GM12874 (cell line): ENCODE results near the gene AGO1.

Experiments used
- CTCF ChIP-seq: IDR thresholded peaks from 2 replicates; pipeline ENCODE4 v1.5.1; 2011; ENCODE audit warnings: low read depth, mild to moderate bottlenecking, control low read depth, low read length, moderate library complexity; ENCODE audit not compliant: insufficient read depth

AGO1 gene

DNA sequence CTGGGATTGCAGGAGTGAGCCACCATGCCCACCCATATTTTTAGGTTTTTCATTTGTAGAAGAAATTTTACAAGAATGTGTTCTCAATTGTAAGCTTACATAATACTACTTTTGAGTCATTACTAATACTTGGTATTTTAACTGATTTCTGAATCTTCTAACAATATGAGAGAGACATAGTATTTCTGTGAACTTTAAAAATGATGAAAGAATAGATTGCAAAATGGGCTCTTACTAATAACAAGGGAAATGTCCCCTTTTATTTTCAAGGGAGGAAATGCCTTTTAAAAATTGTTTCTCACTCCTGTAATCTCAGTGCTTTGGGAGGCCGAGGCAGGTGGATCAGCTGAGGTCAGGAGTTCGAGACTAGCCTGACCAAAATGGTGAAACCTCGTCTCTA lies 53.8 kb downstream of the AGO1 start:
- TF ChIP-seq CTCF: no peak

DNA sequence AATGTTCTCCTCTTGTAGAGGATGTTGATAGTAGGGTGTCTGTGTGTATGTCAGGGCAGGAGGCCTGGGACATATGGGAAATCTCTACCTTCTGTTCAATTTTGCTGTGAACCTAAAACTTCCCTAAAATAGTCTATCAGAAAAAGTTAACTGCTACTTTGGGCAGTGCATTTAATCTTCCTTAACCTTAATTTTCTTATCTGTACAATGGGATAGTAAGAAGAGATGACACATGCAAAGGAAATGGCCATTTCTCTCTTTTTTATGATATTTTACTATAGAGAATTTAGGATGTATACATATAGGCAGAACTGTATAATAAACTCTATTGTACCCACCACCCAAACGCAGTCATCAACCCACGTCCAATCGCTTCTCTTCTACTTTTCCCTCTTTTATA lies 56.5 kb downstream of the AGO1 start:
- no peak for TF ChIP-seq CTCF

GRCh38 chr1:35945327-35945726 lies 62.3 kb downstream of the AGO1 start:
- TF ChIP-seq CTCF: no peak

- TF ChIP-seq CTCF: no peak
These were observed 64.5 kb downstream of the AGO1 start for GRCh38 chr1:35947547-35947946.

- TF ChIP-seq CTCF: no peak
These were observed 75.5 kb downstream of the AGO1 start for GRCh38 chr1:35958558-35958957.

GRCh38 chr1:35959304-35959703 lies 76.3 kb downstream of the AGO1 start:
- TF ChIP-seq CTCF: no peak

GRCh38 chr1:35962952-35963351 lies 79.9 kb downstream of the AGO1 start:
- no peak for TF ChIP-seq CTCF

DNA sequence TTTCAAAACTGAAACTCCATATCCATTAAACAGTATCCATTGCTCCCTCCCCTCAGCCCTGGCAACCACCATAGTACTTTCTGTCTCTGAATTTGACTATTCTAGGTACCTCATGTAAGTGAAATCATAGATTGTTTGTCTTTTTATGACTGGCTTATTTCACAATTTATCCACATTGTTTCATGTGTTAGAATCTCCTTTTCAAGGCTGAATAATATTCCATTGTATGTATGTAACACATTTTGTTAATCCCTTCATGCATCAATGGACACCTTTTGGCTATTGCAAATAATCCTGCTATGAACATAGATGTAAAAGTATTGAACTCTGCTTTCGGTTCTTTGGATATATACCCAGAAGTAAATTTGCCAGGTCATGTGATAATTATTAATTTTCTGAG lies 85.4 kb downstream of the AGO1 start:
- TF ChIP-seq CTCF: no peak
